Effector CD4-positive, alpha-beta T cell (primary cell): ENCODE data around the gene KDM2A.
A peak's percentile ranks its signal among the peaks of the same experiment; 100 is the strongest.

Source experiments
- DNase-seq: peaks from one replicate; pipeline ENCODE4 v3.0.0-alpha.2; 2020

Gene KDM2A

GRCh38 chr11:67274768-67275605 lies 155.9 kb downstream of the KDM2A start:
- DNase-seq, result no peak

- no peak for DNase-seq
Measured at GRCh38 chr11:67275606-67276409, 156.7 kb downstream of the KDM2A start.

GRCh38 chr11:67276781-67277230 lies 157.7 kb downstream of the KDM2A start:
- DNase-seq, result no peak

GRCh38 chr11:67277231-67277961 lies 158.3 kb downstream of the KDM2A start:
- DNase-seq, result peak; percentile 88

GRCh38 chr11:67278135-67278938 lies 159.3 kb downstream of the KDM2A start:
- DNase-seq, result no peak

GRCh38 chr11:67278939-67279588 lies 160.0 kb downstream of the KDM2A start:
- DNase-seq, result no peak

GRCh38 chr11:67279589-67280340 lies 160.7 kb downstream of the KDM2A start:
- no peak for DNase-seq

- DNase-seq, result no peak
Measured at GRCh38 chr11:67280341-67280787, 161.3 kb downstream of the KDM2A start.

- no peak for DNase-seq
Measured at GRCh38 chr11:67280788-67281551, 161.9 kb downstream of the KDM2A start.

- no peak for DNase-seq
Measured at GRCh38 chr11:67281552-67282150, 162.6 kb downstream of the KDM2A start.

- no peak for DNase-seq
Measured at GRCh38 chr11:67282155-67282875, 163.3 kb downstream of the KDM2A start.

GRCh38 chr11:67282876-67283371 lies 163.9 kb downstream of the KDM2A start:
- DNase-seq, result no peak

- DNase-seq, result no peak
Measured at GRCh38 chr11:67283481-67283963, 164.5 kb downstream of the KDM2A start.

- DNase-seq, result no peak
Measured at GRCh38 chr11:67284811-67285540, 165.9 kb downstream of the KDM2A start.

- peak; percentile 35 for DNase-seq
Measured at GRCh38 chr11:67285541-67286498, 166.8 kb downstream of the KDM2A start.

GRCh38 chr11:67286621-67287333 lies 167.7 kb downstream of the KDM2A start:
- DNase-seq, result no peak
